HepG2 (cell line): ENCODE measurements around the gene CCL17. TPM values are rescaled to one million over a fixed set of nuclear protein-coding genes. Genes with fewer than 3 reads are reported as not detected.

Experiments
- ASH2L ChIP-seq: fragments of 300-600, 200-600 bp; sonication (generic); IDR thresholded peaks from 2 replicates; pipeline ENCODE4 v1.7.0; 2017; ENCODE audit warnings: low read depth, mild to moderate bottlenecking, moderate library complexity, mixed read lengths, low read length; ENCODE audit not compliant: insufficient read length
- CREB1 ChIP-seq, 2 experiments: fragments of 450-650 bp in 1 of 2; IDR thresholded peaks; 2 replicates each; pipeline ENCODE4 v1.6.1; 2016 to 2017; ENCODE audit warnings: control low read depth in 1 of 2, mild to moderate bottlenecking in 1 of 2, missing compliant biosample characterization in 1 of 2, missing genetic modification characterization in 1 of 2
- FOXA3 ChIP-seq: IDR thresholded peaks from 2 replicates; pipeline ENCODE4 v1.6.1; 2016; ENCODE audit warnings: missing genetic modification reagents, missing compliant biosample characterization
- GABPA ChIP-seq, 2 experiments: IDR thresholded peaks; 2 replicates each; pipeline ENCODE4 v1.6.1; 2011 to 2016; ENCODE audit warnings: low read depth in 2 of 2, low read length in 1 of 2, missing biosample characterization in 1 of 2, missing genetic modification characterization in 1 of 2
- GLI4 ChIP-seq: sonication (generic); formaldehyde crosslinking; IDR thresholded peaks from 2 replicates; pipeline ENCODE4 v1.5.1; 2020; ENCODE audit warnings: missing genetic modification reagents, mild to moderate bottlenecking, moderate library complexity, borderline replicate concordance
- HBP1 ChIP-seq: IDR thresholded peaks from 2 replicates; pipeline ENCODE4 v1.6.1; 2016; ENCODE audit warnings: low read depth, control low read depth
- NKX3-1 ChIP-seq: sonication (generic); formaldehyde crosslinking; IDR thresholded peaks from 2 replicates; pipeline ENCODE4 v1.5.0; 2020; ENCODE audit warnings: missing genetic modification reagents
- POGK ChIP-seq: sonication (generic); formaldehyde crosslinking; conservative IDR thresholded peaks from 2 replicates; pipeline ENCODE4 v1.8.0; 2022; ENCODE audit warnings: mild to moderate bottlenecking, moderate library complexity, missing genetic modification reagents
- POLR2A ChIP-seq, 2 experiments: IDR thresholded peaks; 2 replicates each; pipeline ENCODE4 v1.6.1; 2011; ENCODE audit warnings: low read depth in 2 of 2, low read length in 2 of 2, mild to moderate bottlenecking in 1 of 2, moderate library complexity in 1 of 2; ENCODE audit not compliant: insufficient read depth in 1 of 2
- POLR2G ChIP-seq: fragments of 200-400 bp; formaldehyde crosslinking; IDR thresholded peaks from 2 replicates; pipeline ENCODE4 v1.6.1; 2018; ENCODE audit warnings: mild to moderate bottlenecking, low read depth, low read length, moderate library complexity
- TAF15 ChIP-seq: fragments of 200-400 bp; formaldehyde crosslinking; IDR thresholded peaks from one replicate; pipeline ENCODE4 v1.6.1; 2018; ENCODE audit warnings: mild to moderate bottlenecking, low read depth, low read length; ENCODE audit not compliant: poor library complexity, severe bottlenecking
- TOPORS ChIP-seq: sonication (generic); formaldehyde crosslinking; IDR thresholded peaks from 2 replicates; pipeline ENCODE4 v1.8.0; 2023; ENCODE audit warnings: mild to moderate bottlenecking, missing genetic modification reagents
- ZNF224 ChIP-seq: sonication (generic); formaldehyde crosslinking; IDR thresholded peaks from 2 replicates; pipeline ENCODE4 v1.5.0; 2020; ENCODE audit warnings: mild to moderate bottlenecking, missing genetic modification reagents
- ZNF281 ChIP-seq: sonication (generic); formaldehyde crosslinking; IDR thresholded peaks from 2 replicates; pipeline ENCODE4 v1.4.0; 2020; ENCODE audit warnings: missing genetic modification reagents, borderline replicate concordance
- ZNF552 ChIP-seq: sonication (generic); formaldehyde crosslinking; IDR thresholded peaks from 2 replicates; pipeline ENCODE4 v1.9.0; 2022; ENCODE audit warnings: missing genetic modification reagents, mild to moderate bottlenecking, borderline replicate concordance
- ZNF567 ChIP-seq: sonication (generic); formaldehyde crosslinking; IDR thresholded peaks from 2 replicates; pipeline ENCODE4 v1.8.1; 2023; ENCODE audit warnings: mild to moderate bottlenecking, missing genetic modification reagents, borderline replicate concordance
- ZNF589 ChIP-seq: sonication (generic); formaldehyde crosslinking; conservative IDR thresholded peaks from 2 replicates; pipeline ENCODE4 v1.8.0; 2022; ENCODE audit warnings: mild to moderate bottlenecking, moderate library complexity, missing genetic modification reagents
- polyA plus RNA-seq, 8 experiments: library from polyadenylated mRNA; depleted of rRNA in 3 of 8; stranded (reverse) in 7 of 8; unstranded in 1 of 8; fragments of >200 nt; fragmentation: Illumina TruSeq in 4 of 8; extraction: Trizol in 4 of 8; gene quantifications; 2 replicates each; pipeline versions ENCODE4 v1.2.1 to v1.2.3, GENCODE V29; 2011 to 2016; ENCODE audit warnings: low read depth in 4 of 8, missing spikeins in 1 of 8, mixed read lengths in 1 of 8; ENCODE audit not compliant: insufficient read depth in 1 of 8
- total RNA-seq, 5 experiments: library from RNA; depleted of rRNA; stranded (reverse); fragments of >200 nt; fragmentation: Illumina TruSeq; extraction: Trizol; gene quantifications; 2 replicates each; pipeline ENCODE4 v1.2.3, GENCODE V29; 2016; ENCODE audit warnings: low read depth in 1 of 5

The CCL17 gene
- total and polyA plus RNA-seq, 2 of the 13 experiments (the other 11 are each of a cell fraction or from before 2014, with no cell fraction given) = not detected

- TF ChIP-seq GLI4 (CRISPR knock-in tag) = peak; percentile 10; the same call in 1 of the 2 replicates
- no peak for TF ChIP-seq TAF15
- no peak for TF ChIP-seq GABPA (IDR thresholded peaks at IDR 0.05; ENCODE audit: low read depth, low read length)
- peak; percentile 11; the same call in 1 of the 2 replicates for TF ChIP-seq GABPA (CRISPR knock-in tag; IDR thresholded peaks at IDR 0.05; ENCODE audit: low read depth)
- TF ChIP-seq ZNF281 (CRISPR knock-in tag) = peak; percentile 54; the same call in 1 of the 2 replicates
- peak; percentile 93; the same call in 1 of the 2 replicates for TF ChIP-seq FOXA3 (CRISPR knock-in tag)
- 0 out of 2 replicates have a peak, but pooled peaks have one; percentile 11 for TF ChIP-seq ZNF567 (CRISPR knock-in tag)
- TF ChIP-seq POGK (CRISPR knock-in tag) = 0 out of 2 replicates have a peak, but pooled peaks have one; percentile 42
- TF ChIP-seq TOPORS = no peak; the same call in 1 of the 2 replicates
- peak; percentile 75 to 77 for TF ChIP-seq POLR2A (IDR thresholded peaks at IDR 0.05; ENCODE audit: insufficient read depth in 1 of 2, low read depth in 2 of 2, low read length in 2 of 2)
- TF ChIP-seq ZNF589 (CRISPR knock-in tag) = peak; percentile 48; the same call in 1 of the 2 replicates
- TF ChIP-seq ZNF552 = 0 out of 2 replicates have a peak, but pooled peaks have one; percentile 26
- no peak for TF ChIP-seq CREB1 (IDR thresholded peaks at IDR 0.05)
- no peak for TF ChIP-seq CREB1 (CRISPR knock-in tag; IDR thresholded peaks at IDR 0.05)
- peak; percentile 89 for TF ChIP-seq HBP1 (CRISPR knock-in tag)
- TF ChIP-seq POLR2G = peak; percentile 8
- 0 out of 2 replicates have a peak, but pooled peaks have one; percentile 1 for TF ChIP-seq ZNF224 (CRISPR knock-in tag)
- TF ChIP-seq NKX3-1 (CRISPR knock-in tag) = 0 out of 2 replicates have a peak, but pooled peaks have one; percentile 97
- peak; percentile 82 for TF ChIP-seq ASH2L
Measured at GRCh38 chr16:57373117-57373947, 31.2 kb upstream of the CCL17 start (continued).
